HFFc6 (cell line): ENCODE results near the gene ZNF587B. TPM values are rescaled to one million over a fixed set of nuclear protein-coding genes. Genes with fewer than 3 reads are reported as not detected.
"Not testable (repeated sequence)": the region's sequence is repeated elsewhere in the genome, so short reads cannot be mapped to it uniquely, and the experiment has no call there.

Source experiments
- DNase-seq: peaks from one replicate; pipeline ENCODE4 v3.0.0-alpha.2; 2018
- H3K27ac Mint-ChIP-seq: 2 replicates; pipeline ENCODE4 v1.8.0; 2020; ENCODE audit warnings: mild to moderate bottlenecking, mixed read lengths
- H3K27me3 Mint-ChIP-seq: 2 replicates; pipeline ENCODE4 v1.8.0; 2021; ENCODE audit warnings: mild to moderate bottlenecking, moderate library complexity, mixed read lengths; ENCODE audit not compliant: insufficient read depth
- H3K36me3 Mint-ChIP-seq: 2 replicates; pipeline ENCODE4 v1.8.0; 2021; ENCODE audit warnings: low read depth, mixed read lengths
- H3K4me1 Mint-ChIP-seq: 2 replicates; pipeline ENCODE4 v1.8.0; 2020; ENCODE audit warnings: low read depth, mixed read lengths
- H3K4me3 Mint-ChIP-seq: 2 replicates; pipeline ENCODE4 v1.8.0; 2020; ENCODE audit warnings: mild to moderate bottlenecking, moderate library complexity, mixed read lengths
- H3K9me3 Mint-ChIP-seq: 2 replicates; pipeline ENCODE4 v1.8.0; 2020; ENCODE audit warnings: mild to moderate bottlenecking, mixed read lengths
- total RNA-seq, 6 experiments: library from RNA; stranded (reverse); fragmentation: NEBNext Ultra II Directional; extraction: Animal tissue kit (Norgen Biotek cat#: 25700); gene quantifications; 2 replicates in 1 of 6; 3 replicates in 5 of 6; pipeline ENCODE4 v1.2.3, GENCODE V29; 2021
- TF ChIP-seq, protein P1 (sequence below): fragments of 200-600 bp; sonication (generic); IDR thresholded peaks from 2 replicates; pipeline ENCODE4 v1.5.0; 2021; ENCODE audit warnings: antibody characterized with exemption, mild to moderate bottlenecking

Gene ZNF587B
- total RNA-seq, 6 experiments from 2014 or later, result 7.8 to 10.7 (median 9.4) TPM

DNA sequence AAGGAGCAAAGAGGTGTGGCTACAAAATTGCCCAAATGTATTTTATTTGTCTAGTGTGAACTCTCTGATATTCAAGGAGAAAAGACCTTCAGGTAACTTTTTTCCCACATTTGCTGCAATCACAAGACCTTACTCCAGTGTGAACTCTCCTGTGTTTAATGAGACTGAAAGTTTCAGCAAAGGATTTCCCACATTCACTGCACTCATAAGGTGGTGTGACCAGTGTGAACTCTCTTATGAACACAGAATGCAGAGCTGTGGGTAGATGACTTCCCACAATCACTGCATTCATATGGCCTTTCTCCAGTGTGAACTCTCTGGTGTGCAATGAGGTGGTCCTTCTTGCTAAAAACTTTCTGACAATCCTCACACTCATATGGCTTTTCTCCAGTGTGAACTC lies 42.4 kb downstream of the ZNF587B start:
- peaks cover 77% of the 10 kb centered on the region for H3K36me3 Mint-ChIP-seq
- H3K4me1 Mint-ChIP-seq, result no peaks in the 10 kb centered on the region
- H3K27ac Mint-ChIP-seq, result no peak overlapping the region
- H3K4me3 Mint-ChIP-seq, result no peak overlapping the region
- no peak for DNase-seq
- peaks cover 97% of the 10 kb centered on the region for H3K9me3 Mint-ChIP-seq
- TF ChIP-seq, protein P1, sequence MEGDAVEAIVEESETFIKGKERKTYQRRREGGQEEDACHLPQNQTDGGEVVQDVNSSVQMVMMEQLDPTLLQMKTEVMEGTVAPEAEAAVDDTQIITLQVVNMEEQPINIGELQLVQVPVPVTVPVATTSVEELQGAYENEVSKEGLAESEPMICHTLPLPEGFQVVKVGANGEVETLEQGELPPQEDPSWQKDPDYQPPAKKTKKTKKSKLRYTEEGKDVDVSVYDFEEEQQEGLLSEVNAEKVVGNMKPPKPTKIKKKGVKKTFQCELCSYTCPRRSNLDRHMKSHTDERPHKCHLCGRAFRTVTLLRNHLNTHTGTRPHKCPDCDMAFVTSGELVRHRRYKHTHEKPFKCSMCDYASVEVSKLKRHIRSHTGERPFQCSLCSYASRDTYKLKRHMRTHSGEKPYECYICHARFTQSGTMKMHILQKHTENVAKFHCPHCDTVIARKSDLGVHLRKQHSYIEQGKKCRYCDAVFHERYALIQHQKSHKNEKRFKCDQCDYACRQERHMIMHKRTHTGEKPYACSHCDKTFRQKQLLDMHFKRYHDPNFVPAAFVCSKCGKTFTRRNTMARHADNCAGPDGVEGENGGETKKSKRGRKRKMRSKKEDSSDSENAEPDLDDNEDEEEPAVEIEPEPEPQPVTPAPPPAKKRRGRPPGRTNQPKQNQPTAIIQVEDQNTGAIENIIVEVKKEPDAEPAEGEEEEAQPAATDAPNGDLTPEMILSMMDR, result no peak
- peaks cover 8% of the 10 kb centered on the region for H3K27me3 Mint-ChIP-seq

DNA sequence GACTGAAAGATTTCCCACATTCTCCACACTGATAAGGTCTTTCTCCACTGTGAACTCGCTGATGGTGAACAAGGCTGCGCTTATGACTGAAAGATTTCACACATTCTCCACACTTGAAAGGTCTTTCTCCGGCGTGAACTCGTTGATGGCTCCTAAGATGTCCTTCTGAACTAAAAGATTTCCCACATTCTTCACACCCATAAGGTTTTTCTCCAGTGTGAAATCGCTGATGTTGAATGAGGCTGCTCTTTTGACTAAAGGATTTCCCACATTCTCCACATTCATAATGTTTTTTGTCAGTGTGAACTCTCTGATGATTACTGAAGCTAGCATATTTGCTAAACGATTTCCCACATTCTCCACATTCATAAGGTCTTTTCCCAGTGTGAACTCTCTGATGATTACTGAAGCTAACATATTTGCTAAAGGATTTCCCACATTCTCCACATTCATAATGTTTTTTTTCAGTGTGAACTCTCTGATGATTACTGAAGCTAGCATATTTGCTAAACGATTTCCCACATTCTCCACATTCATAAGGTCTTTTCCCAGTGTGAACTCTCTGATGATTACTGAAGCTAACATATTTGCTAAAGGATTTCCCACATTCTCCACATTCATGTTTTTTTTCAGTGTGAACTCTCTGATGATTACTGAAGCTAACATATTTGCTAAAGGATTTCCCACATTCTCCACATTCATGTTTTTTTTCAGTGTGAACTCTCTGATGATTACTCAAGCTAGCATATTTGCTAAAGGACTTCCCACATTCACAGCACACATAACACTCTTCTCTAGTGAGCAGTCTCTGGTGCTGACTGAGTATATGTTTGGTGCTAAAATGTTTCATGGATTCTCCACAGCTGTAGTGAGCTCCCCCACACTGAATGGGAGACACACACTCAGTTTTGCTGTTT lies 44.0 kb downstream of the ZNF587B start:
- Mint-ChIP-seq H3K36me3 (peaks cover 66% of the 10 kb centered on the region), H3K9me3 (peaks cover 83% of the 10 kb centered on the region)
- not testable (repeated sequence) for H3K4me1 Mint-ChIP-seq, H3K27me3 Mint-ChIP-seq, H3K4me3 Mint-ChIP-seq, H3K27ac Mint-ChIP-seq
- DNase-seq, result peak; percentile 6

GRCh38 chr19:57886046-57886445 lies 55.9 kb downstream of the ZNF587B start:
- peaks cover 38% of the 10 kb centered on the region for H3K9me3 Mint-ChIP-seq
- peaks cover 6% of the 10 kb centered on the region; the same call in 1 of the 2 replicates for H3K4me1 Mint-ChIP-seq
- no peaks in the 10 kb centered on the region for H3K27me3 Mint-ChIP-seq
- H3K4me3 Mint-ChIP-seq, result no peak overlapping the region
- H3K36me3 Mint-ChIP-seq, result peaks cover 48% of the 10 kb centered on the region
- TF ChIP-seq, protein P1, result no peak
- DNase-seq, result no peak
- no peak overlapping the region for H3K27ac Mint-ChIP-seq

GRCh38 chr19:57887195-57887941 lies 57.3 kb downstream of the ZNF587B start:
- no peak overlapping the region for H3K27ac Mint-ChIP-seq
- H3K27me3 Mint-ChIP-seq, result no peaks in the 10 kb centered on the region; the same call in 1 of the 2 replicates
- peaks cover 38% of the 10 kb centered on the region for H3K9me3 Mint-ChIP-seq
- peaks cover 6% of the 10 kb centered on the region; the same call in 1 of the 2 replicates for H3K4me1 Mint-ChIP-seq
- DNase-seq, result no peak
- TF ChIP-seq, protein P1, result no peak
- no peak overlapping the region for H3K4me3 Mint-ChIP-seq
- H3K36me3 Mint-ChIP-seq, result peaks cover 53% of the 10 kb centered on the region

GRCh38 chr19:57888107-57888559 lies 58.0 kb downstream of the ZNF587B start:
- Mint-ChIP-seq H3K27me3 (no peaks in the 10 kb centered on the region; the same call in 1 of the 2 replicates), H3K36me3 (peaks cover 48% of the 10 kb centered on the region), H3K4me3 (peak overlapping the region; percentile 63; the same call in 1 of the 2 replicates), H3K27ac (no peak overlapping the region), H3K4me1 (peaks cover 6% of the 10 kb centered on the region; the same call in 1 of the 2 replicates), H3K9me3 (peaks cover 33% of the 10 kb centered on the region)
- DNase-seq, result no peak
- TF ChIP-seq, protein P1, result no peak
